Midbrain (tissue), 1 donor: ENCODE measurements around the gene CNKSR3.
A peak's percentile ranks its signal among the peaks of the same experiment; 100 is the strongest.
"Not testable (repeated sequence)": the region's sequence is repeated elsewhere in the genome, so short reads cannot be mapped to it uniquely, and the experiment has no call there.

Experiments used
- DNase-seq: peaks from one replicate; lab custom pipeline; 2025; lab: John Stamatoyannopoulos, UW

Gene CNKSR3

DNA sequence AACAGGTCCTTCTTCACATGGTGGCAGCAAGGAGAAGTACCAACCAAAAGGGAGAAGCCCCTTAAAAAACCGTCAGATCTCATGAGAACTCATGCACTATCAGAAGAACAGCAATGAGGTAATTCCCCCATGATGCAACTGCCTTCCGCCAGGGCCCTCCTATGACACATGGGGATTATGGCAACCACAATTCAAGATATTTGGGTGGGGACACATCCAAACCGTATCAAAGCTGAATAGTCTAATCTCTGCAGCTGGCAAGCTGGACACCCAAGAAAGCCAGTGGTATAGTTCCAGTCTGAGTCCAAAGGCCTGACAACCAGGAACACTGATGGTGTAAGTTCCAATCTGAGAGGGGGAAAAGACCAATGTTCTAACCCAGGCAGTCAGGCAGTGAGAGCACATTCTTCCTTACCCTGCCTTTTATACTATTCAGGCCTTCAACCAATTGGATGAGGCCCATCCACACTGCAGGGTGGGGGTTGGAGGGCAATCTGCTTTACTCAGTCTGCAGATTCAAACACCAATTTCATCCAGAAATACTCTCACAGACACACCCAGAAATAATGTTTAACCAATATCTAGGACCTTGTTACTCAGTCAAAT lies 17.9 kb upstream of the CNKSR3 start:
- no peak for DNase-seq

DNA sequence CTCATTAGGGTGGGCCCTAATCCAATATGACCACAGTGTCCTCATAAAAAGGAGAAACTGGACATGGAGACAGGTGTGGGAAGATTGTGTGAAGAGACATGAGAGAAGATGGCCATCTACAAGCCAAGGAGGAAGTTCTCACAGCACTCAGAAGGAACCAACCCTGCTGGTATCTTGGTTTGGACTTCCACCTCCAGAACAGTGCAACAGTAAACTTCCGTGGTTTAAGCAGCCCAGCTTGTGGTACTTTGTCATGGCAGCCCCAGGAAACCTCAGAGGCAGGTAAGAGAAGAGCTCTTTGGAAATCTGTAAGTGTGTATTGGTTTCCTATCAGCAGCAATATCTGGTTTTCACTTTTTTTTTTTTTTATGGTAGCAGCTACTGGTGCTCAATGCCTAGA lies 16.5 kb upstream of the CNKSR3 start:
- DNase-seq: no peak

GRCh38 chr6:154522576-154522975 lies 12.1 kb upstream of the CNKSR3 start:
- no peak for DNase-seq

DNA sequence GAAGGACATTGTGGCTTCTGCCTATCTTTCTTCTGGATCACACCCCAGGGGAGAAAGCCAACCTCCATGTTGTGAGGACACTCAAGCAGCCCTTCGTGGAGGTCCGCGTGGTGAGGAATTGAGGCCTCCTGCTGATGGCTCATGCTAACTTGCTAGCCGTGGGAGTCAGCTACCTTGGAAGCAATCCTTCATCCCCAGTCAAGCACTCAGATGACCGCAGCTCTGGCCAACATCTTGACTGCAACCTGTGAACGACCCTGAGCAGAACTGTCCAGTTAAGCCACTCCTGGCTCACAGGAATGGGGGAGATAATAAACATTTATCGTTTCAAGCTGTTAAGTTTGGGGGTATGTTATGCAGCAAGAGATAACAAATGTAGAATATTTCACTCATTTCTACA lies 10.9 kb upstream of the CNKSR3 start:
- DNase-seq: no peak

- DNase-seq: no peak
These were observed 9.8 kb upstream of the CNKSR3 start for GRCh38 chr6:154520280-154520679.

DNA sequence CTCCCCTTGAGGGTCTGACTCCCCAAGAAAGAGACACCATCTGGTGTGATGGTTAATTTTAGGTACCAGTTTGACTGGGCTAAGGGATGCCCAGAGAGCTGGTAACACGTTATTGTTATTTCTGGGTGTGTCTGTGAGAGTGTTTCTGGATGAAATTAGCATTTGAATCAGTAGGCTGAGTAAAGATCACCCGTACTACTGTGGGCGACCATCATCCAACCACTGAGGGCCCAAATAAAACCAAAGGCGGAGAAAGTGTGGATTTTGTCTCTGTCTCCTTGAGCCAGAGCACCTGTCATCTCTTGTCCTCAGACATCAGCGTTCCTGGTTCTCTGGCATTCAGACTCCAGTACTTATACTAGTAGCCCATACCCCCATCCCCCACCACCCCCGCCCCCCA lies 7.9 kb upstream of the CNKSR3 start:
- no peak for DNase-seq

DNA sequence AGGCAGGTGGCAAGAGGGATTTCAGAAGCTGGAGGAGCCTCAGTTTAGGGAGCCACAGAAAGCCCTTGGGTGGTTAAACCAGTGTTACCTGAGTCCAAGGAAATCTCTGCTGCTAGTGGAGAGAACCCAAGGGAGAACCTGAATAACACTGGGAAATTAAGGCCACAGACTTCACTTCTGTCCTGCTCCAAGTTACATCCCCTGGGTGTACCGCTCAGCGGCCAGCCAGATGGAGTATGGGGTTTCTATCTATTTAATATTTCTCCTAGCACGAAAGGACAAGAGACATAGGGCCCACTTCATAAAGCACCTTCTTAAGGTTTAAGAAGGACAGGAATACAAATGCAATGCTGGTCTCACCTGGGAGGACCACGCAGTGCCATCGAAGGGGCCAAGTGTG lies 5.8 kb upstream of the CNKSR3 start:
- DNase-seq: no peak

DNA sequence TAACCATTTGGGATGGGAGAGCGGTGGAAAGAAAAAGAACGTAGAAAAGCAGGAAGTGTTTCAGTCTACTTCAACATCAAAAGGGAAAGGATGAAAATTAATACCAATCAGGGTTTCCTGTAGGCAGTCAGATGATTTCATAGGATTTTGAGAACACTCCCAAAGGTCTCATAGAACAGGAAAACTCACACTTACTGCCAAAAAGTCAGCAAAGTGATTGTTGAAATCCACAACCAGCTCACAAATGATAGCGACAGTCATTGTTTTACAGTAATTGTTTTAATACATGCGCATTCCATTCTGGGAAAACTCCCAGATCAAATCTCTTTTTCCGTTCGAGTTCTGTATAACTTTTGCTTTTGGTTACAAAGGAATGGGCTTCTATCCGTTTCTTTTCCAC lies 5.3 kb upstream of the CNKSR3 start:
- no peak for DNase-seq

DNA sequence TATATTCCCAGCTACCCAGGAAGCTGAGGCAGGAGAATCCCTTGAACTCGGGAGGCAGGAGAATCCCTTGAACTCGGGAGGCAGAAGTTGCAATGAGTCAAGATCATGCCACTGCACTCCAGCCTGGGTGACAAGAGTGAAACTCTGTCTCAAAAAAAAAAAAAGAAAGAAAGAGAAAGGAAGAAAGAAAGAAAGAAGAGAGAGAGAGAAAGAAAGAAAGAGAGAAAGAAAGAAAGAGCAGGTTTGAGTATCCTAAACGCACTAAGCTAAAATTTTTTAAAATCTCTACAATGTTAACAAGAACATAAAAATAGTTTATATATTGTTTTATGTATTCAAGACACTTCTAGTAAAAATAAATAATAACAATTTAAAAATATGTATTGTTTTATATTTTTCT lies 4.6 kb upstream of the CNKSR3 start:
- DNase-seq: not testable (repeated sequence)

DNA sequence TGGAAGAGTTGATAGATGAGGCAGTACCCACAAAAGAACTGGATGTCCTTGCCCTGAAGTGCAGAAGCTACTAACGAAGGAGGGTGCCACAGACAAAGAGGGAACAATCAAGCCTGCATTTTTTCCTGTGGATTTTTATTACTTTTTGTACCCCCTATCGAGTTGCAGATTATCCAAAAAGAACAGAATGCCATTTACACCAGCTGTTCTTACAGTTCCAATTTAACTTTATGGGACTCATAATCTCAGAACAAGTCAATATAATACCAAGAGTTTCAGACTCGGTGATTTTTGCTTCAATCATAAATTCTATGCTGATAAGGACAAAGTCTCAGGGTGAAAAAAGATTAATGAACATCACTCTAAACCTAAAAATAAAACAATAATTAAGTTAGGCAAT lies 4.0 kb upstream of the CNKSR3 start:
- DNase-seq: no peak

GRCh38 chr6:154513601-154514320 lies 3.3 kb upstream of the CNKSR3 start:
- no peak for DNase-seq

GRCh38 chr6:154512201-154512600 lies 1.7 kb upstream of the CNKSR3 start:
- no peak for DNase-seq

- DNase-seq: no peak
These were observed 1.3 kb upstream of the CNKSR3 start for GRCh38 chr6:154511791-154512190.

DNA sequence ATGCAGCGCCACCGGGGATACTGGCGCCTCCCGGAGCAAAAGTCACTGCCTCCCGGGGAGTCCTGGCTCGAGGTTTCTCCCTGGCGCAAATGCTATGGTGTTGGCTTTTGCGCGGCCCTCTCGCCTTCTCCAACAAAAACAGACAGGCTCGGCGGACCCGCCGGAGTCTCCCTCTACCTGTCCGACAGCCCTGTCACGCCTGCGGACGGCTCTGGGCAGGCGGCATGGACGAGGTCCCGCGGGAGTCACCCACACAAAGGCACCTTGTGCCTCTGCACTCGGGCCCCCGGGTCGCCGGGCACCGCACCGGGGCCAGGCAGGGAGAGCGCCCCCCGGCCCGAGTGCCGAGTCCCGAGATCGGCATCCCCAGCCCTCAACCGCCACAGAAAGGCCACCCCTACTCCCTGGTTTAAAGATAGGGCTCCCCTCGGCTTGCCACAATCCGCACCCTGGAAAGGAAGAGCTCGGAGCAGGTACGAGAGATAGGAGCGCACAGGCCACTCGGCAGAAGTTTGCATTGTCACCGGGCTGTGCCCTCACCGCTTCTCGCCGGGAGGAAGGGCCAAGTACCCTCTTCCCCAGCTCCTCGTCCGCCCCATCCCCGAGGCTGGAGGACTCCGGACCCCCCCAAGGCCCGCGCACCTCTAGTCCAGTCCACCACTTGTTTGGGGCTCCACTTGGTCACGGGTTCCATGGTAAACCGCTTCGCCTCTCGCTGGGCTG lies 903 bp downstream of the CNKSR3 start:
- peak; percentile 42 for DNase-seq

GRCh38 chr6:154508573-154509375 lies 1.7 kb downstream of the CNKSR3 start:
- DNase-seq: no peak

GRCh38 chr6:154506991-154507898 lies 3.2 kb downstream of the CNKSR3 start:
- no peak for DNase-seq

- DNase-seq: no peak
These were observed 3.9 kb downstream of the CNKSR3 start for GRCh38 chr6:154506582-154506981.

- DNase-seq: no peak
These were observed 4.4 kb downstream of the CNKSR3 start for GRCh38 chr6:154506108-154506507.

- no peak for DNase-seq
These were observed 5.5 kb downstream of the CNKSR3 start for GRCh38 chr6:154504865-154505449.

GRCh38 chr6:154504102-154504501 lies 6.4 kb downstream of the CNKSR3 start:
- no peak for DNase-seq

DNA sequence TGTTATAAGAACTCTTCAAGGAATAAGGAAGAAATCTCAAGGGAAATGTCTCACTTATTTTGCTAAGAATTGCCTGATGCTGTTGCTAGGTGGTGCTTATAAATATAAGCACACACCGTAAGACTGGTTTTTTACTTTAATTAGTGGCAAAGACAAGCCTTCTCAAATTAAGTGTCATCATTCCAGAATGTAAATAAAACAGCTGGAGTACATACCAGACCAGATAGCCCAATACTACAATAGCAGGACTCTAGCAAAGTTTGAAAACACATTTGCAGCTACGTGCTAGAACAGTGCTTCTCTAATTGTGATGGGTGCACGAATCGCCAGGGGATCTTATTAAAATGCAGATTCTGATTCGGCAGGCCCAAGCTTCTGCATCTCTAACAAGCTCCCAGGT lies 6.8 kb downstream of the CNKSR3 start:
- DNase-seq: no peak
